PC-3 (cell line): Measurements from ENCODE around the gene MDM4. TPM values are rescaled to one million over a fixed set of nuclear protein-coding genes. Genes with fewer than 3 reads are reported as not detected.

Experiments used
- ATAC-seq: fragments of 200-7000 bp; cut with Tn5 transposase; 2 replicates; pipeline ENCODE4 v1.9.1; 2020; ENCODE audit warnings: mild to moderate bottlenecking, moderate library complexity
- BruUV-seq: library from RNA; stranded (reverse); fragments of 400-500 nt; replicated peaks from 2 replicates; lab custom pipeline; 2021; lab: Mats Ljungman, UMichigan
- CTCF ChIA-PET: fragments of 300-600 bp; sonication (Branson Sonifier 250); formaldehyde crosslinking; loops from one replicate; lab custom pipeline; 2022; ENCODE audit warnings: antibody characterized with exemption; lab: Charles Lee
- POLR2A ChIA-PET: fragments of 300-600 bp; sonication (Branson Sonifier 250); formaldehyde crosslinking; loops from one replicate; lab custom pipeline; 2022; ENCODE audit warnings: antibody characterized with exemption; ENCODE audit not compliant: unreplicated experiment; lab: Charles Lee
- DNase-seq: peaks from one replicate; pipeline ENCODE4 v3.0.0-alpha.2; 2015
- H2AFZ ChIP-seq: fragments of 300-600 bp; sonication (generic); 2 replicates; pipeline ENCODE4 v1.6.0; 2016; ENCODE audit warnings: antibody characterized with exemption, low read length
- H3F3A ChIP-seq: fragments of 300-600 bp; sonication (generic); one replicate; pipeline ENCODE4 v1.6.0; 2017; ENCODE audit warnings: antibody characterized with exemption, low read length, control low read depth, mild to moderate bottlenecking; ENCODE audit not compliant: unreplicated experiment
- H3K27ac ChIP-seq: fragments of 300-600 bp; sonication (generic); 2 replicates; pipeline ENCODE4 v1.5.1; 2016; ENCODE audit warnings: mild to moderate bottlenecking, low read length
- H3K27me3 ChIP-seq: fragments of 300-600 bp; sonication (generic); 2 replicates; pipeline ENCODE4 v1.6.1; 2016; ENCODE audit warnings: low read length, mixed read lengths
- H3K36me3 ChIP-seq: fragments of 300-600 bp; sonication (generic); 2 replicates; pipeline ENCODE4 v1.6.1; 2016; ENCODE audit warnings: low read depth, mixed run types, low read length, mixed read lengths
- H3K4me1 ChIP-seq: fragments of 300-600 bp; sonication (generic); 2 replicates; pipeline ENCODE4 v1.5.1; 2016; ENCODE audit warnings: low read length; ENCODE audit not compliant: insufficient read depth
- H3K4me2 ChIP-seq: fragments of 300-600 bp; sonication (generic); 2 replicates; pipeline ENCODE4 v1.6.0; 2016; ENCODE audit warnings: low read length
- H3K4me3 ChIP-seq: fragments of 300-600 bp; sonication (generic); 2 replicates; pipeline ENCODE4 v1.5.1; 2016; ENCODE audit warnings: mild to moderate bottlenecking, low read length, mixed read lengths
- H3K79me2 ChIP-seq: fragments of 300-600 bp; sonication (generic); 2 replicates; pipeline ENCODE4 v1.6.1; 2017; ENCODE audit warnings: low read length, mixed read lengths
- H3K9ac ChIP-seq: fragments of 300-600 bp; sonication (generic); 2 replicates; pipeline ENCODE4 v1.6.0; 2016; ENCODE audit warnings: mild to moderate bottlenecking, low read length
- H3K9me2 ChIP-seq: fragments of 300-600 bp; sonication (generic); replicated peaks from 2 replicates; pipeline ENCODE4 v1.6.1; 2016; ENCODE audit warnings: mixed run types, low read length, mixed read lengths
- H3K9me3 ChIP-seq: fragments of 300-600 bp; sonication (generic); 2 replicates; pipeline ENCODE4 v1.6.1; 2016; ENCODE audit warnings: low read length, mixed read lengths
- H4K20me1 ChIP-seq: fragments of 300-600 bp; sonication (generic); 2 replicates; pipeline ENCODE4 v1.6.1; 2016; ENCODE audit warnings: low read length, mixed read lengths
- EZH2 ChIP-seq: fragments of 300-600 bp; sonication (generic); IDR thresholded peaks from one replicate; pipeline ENCODE4 v1.6.1; 2017; ENCODE audit warnings: antibody characterized with exemption, mild to moderate bottlenecking, low read length; ENCODE audit not compliant: unreplicated experiment
- EZH2phosphoT487 ChIP-seq: fragments of 300-600 bp; sonication (generic); IDR thresholded peaks from 2 replicates; pipeline ENCODE4 v1.6.1; 2018; ENCODE audit warnings: mild to moderate bottlenecking, antibody characterized with exemption, low read length, borderline replicate concordance
- intact Hi-C: fragments of 100-400 bp; cut with micrococcal nuclease; formaldehyde crosslinking; loops from 2 replicates; pipeline ENCODE4 v1.9.0; 2023
- total RNA-seq: library from RNA; depleted of rRNA; stranded (reverse); fragments of >200 nt; gene quantifications from 2 replicates; pipeline ENCODE4 v1.2.3, GENCODE V29; 2014
- TF ChIP-seq, protein P1 (sequence below): fragments of 300-600 bp; sonication (generic); conservative IDR thresholded peaks from 2 replicates; pipeline ENCODE4 v1.5.1; 2017; ENCODE audit warnings: antibody characterized with exemption, low read depth, mild to moderate bottlenecking, low read length

Gene MDM4
- total RNA-seq, 1 experiment from 2014 or later, result 36.3 TPM

DNA sequence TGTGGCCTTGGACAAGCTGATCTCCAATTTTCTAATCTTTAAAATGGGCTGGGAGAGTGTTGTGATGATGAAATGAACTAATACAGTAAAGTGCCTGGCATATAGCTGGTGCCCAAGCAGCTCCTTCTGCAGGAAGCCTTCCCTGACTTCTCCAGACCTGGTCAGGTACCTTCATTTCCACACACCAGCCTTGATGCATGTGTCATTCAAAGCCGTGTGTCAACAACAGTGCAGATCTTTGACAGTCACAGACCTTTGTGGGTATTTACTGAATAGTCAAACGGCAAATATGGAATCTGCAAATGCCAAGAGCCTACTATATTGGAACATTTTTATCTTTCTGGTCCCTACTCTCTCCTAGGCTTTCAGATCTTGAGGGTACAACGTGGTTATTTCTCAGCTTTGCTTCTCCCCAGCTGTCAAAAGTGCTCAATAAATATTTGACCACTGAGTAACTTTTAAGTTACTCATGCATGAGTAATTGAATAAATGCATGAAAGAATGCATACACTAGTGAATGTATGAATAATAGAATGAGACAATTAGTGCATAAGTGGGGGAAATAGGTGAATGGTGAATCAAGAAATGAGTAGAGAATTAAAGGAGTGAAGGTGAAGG is 75.4 kb downstream of the MDM4 start:
- TF ChIP-seq EZH2phosphoT487, result no peak
- no peak for TF ChIP-seq EZH2
- TF ChIP-seq, protein P1, sequence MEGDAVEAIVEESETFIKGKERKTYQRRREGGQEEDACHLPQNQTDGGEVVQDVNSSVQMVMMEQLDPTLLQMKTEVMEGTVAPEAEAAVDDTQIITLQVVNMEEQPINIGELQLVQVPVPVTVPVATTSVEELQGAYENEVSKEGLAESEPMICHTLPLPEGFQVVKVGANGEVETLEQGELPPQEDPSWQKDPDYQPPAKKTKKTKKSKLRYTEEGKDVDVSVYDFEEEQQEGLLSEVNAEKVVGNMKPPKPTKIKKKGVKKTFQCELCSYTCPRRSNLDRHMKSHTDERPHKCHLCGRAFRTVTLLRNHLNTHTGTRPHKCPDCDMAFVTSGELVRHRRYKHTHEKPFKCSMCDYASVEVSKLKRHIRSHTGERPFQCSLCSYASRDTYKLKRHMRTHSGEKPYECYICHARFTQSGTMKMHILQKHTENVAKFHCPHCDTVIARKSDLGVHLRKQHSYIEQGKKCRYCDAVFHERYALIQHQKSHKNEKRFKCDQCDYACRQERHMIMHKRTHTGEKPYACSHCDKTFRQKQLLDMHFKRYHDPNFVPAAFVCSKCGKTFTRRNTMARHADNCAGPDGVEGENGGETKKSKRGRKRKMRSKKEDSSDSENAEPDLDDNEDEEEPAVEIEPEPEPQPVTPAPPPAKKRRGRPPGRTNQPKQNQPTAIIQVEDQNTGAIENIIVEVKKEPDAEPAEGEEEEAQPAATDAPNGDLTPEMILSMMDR, result no peak
- no peak overlapping the region; the same call in 1 of the 2 replicates for H3K4me3 ChIP-seq
- no TSS peak for BruUV-seq
- H3K9ac ChIP-seq, result peak overlapping the region; percentile 2; the same call in 1 of the 2 replicates
- no peaks in the 10 kb centered on the region for H3K27me3 ChIP-seq
- ATAC-seq, result peak; percentile 85
- H3K27ac ChIP-seq, result peak overlapping the region; percentile 78
- H3F3A ChIP-seq, result peaks cover 10% of the 10 kb centered on the region
- CTCF ChIA-PET, result interaction anchor here (0.6 to 1.3 kb wide), 3 partner anchors 14 to 215 kb away, joined by 3 to 8 read pairs (median 5); no protein-coding TSS in a partner anchor
- POLR2A ChIA-PET, result interaction anchor here (0.6 kb wide), 1 partner anchor 115 kb away, joined by 3 read pairs; no protein-coding TSS in a partner anchor
- H3K9me2 ChIP-seq, result no peaks in the 10 kb centered on the region
- intact Hi-C loops, result loop anchor here (1.0 kb wide), 1 partner anchor 17 kb away; no protein-coding TSS in a partner anchor
- peaks cover 35% of the 10 kb centered on the region for H3K4me1 ChIP-seq
- H3K4me2 ChIP-seq, result peak overlapping the region; percentile 48
- H2AFZ ChIP-seq, result no peak overlapping the region
- H3K79me2 ChIP-seq, result no peaks in the 10 kb centered on the region
- no peaks in the 10 kb centered on the region for H3K36me3 ChIP-seq
- DNase-seq, result peak; percentile 99
- H4K20me1 ChIP-seq, result no peaks in the 10 kb centered on the region
- no peaks in the 10 kb centered on the region for H3K9me3 ChIP-seq

DNA sequence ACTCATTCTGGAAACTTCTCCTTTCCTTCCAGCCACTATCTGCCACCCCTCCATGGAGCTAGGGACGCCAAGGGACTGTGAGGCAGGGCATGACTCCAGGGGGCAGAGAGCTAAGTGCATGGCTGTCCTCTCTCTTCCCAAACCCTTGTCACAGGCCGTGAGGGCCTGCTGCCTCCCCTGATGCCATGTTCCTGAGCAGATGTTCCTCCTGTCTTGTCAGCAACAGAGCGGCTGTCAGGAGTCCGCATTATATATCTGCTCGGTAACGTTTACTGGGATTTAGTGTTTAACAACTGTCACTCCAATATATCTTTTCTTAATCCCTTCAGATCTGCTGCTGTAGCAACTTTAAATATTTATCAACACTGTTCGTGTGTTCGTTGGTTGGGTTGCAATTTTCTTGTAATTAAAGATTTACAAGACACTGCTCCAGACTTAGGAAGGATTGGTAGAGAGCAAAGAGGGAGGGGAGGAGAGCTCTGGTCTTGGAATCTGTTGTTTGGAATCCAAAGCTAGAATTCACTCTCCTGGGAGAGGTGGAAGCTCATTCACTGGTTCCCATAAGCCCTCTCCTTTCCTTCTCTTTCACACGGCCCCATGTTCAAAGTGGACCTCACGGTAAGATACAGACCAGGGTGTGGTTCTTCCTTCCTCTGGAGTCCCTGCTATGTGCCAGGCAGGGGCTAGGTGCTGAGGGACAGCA is 76.2 kb downstream of the MDM4 start:
- ChIA-PET CTCF (interaction anchor here (1.2 to 1.3 kb wide), 2 partner anchors 26 to 214 kb away, joined by 5 to 8 read pairs; no protein-coding TSS in a partner anchor), POLR2A (interaction anchor here (0.6 kb wide), 1 partner anchor 115 kb away, joined by 3 read pairs; no protein-coding TSS in a partner anchor)
- Histone ChIP-seq H3K27me3 (no peaks in the 10 kb centered on the region), H3K27ac (peak overlapping the region; percentile 78), H3K9me2 (no peaks in the 10 kb centered on the region), H3K9ac (peak overlapping the region; percentile 28), H3K4me2 (peak overlapping the region; percentile 48), H3K79me2 (no peaks in the 10 kb centered on the region), H3K9me3 (no peaks in the 10 kb centered on the region), H4K20me1 (no peaks in the 10 kb centered on the region), H2AFZ (no peak overlapping the region), H3K36me3 (no peaks in the 10 kb centered on the region), H3K4me3 (no peak overlapping the region), H3F3A (peaks cover 10% of the 10 kb centered on the region), H3K4me1 (peaks cover 35% of the 10 kb centered on the region)
- no peak for ATAC-seq
- TF ChIP-seq, protein P1, result no peak
- TF ChIP-seq EZH2, result no peak
- TF ChIP-seq EZH2phosphoT487, result no peak
- intact Hi-C loops, result no loop called here
- no peak for DNase-seq
- BruUV-seq, result no TSS peak
